H9 (cell line): ENCODE data around the gene ZSWIM4. TPM values are rescaled to one million over a fixed set of nuclear protein-coding genes. Genes with fewer than 3 reads are reported as not detected.

Source experiments
- DNase-seq: peaks from one replicate; pipeline ENCODE4 v3.0.0-alpha.2; 2017
- H2AFZ ChIP-seq: one replicate; pipeline ENCODE4 v1.6.1; 2013; ENCODE audit warnings: mild to moderate bottlenecking, low read length, control low read depth, moderate library complexity
- H2AK5ac ChIP-seq: 2 replicates; pipeline ENCODE4 v1.6.1; 2013; ENCODE audit warnings: low read length, control low read depth, mixed read lengths; ENCODE audit not compliant: insufficient read length
- H2BK120ac ChIP-seq: one replicate; pipeline ENCODE4 v1.6.1; 2013; ENCODE audit warnings: low read depth, mild to moderate bottlenecking, low read length, control low read depth, inconsistent platforms; ENCODE audit not compliant: poor library complexity, severe bottlenecking
- H2BK12ac ChIP-seq: 2 replicates; pipeline ENCODE4 v1.6.1; 2013; ENCODE audit warnings: low read length, control low read depth, mixed read lengths, low read depth; ENCODE audit not compliant: insufficient read length
- H2BK15ac ChIP-seq: 2 replicates; pipeline ENCODE4 v1.6.1; 2013; ENCODE audit warnings: low read depth, low read length, control low read depth
- H2BK20ac ChIP-seq: one replicate; pipeline ENCODE4 v1.6.1; 2013; ENCODE audit warnings: low read depth, mild to moderate bottlenecking, low read length, control low read depth, inconsistent platforms; ENCODE audit not compliant: poor library complexity, severe bottlenecking
- H2BK5ac ChIP-seq: 2 replicates; pipeline ENCODE4 v1.6.1; 2013; ENCODE audit warnings: low read length, control low read depth, mixed read lengths; ENCODE audit not compliant: insufficient read length
- H3K14ac ChIP-seq: 2 replicates; pipeline ENCODE4 v1.6.1; 2013; ENCODE audit warnings: low read length, control low read depth; ENCODE audit not compliant: insufficient read depth
- H3K18ac ChIP-seq: 2 replicates; pipeline ENCODE4 v1.6.1; 2013; ENCODE audit warnings: low read depth, mild to moderate bottlenecking, mixed read lengths, low read length, control low read depth; ENCODE audit not compliant: insufficient read length
- H3K23ac ChIP-seq: 2 replicates; pipeline ENCODE4 v1.6.1; 2013; ENCODE audit warnings: low read length, control low read depth, mixed read lengths, low read depth; ENCODE audit not compliant: insufficient read length
- H3K23me2 ChIP-seq: 2 replicates; pipeline ENCODE4 v1.6.1; 2013; ENCODE audit warnings: low read depth, mild to moderate bottlenecking, mixed read lengths, low read length, control low read depth; ENCODE audit not compliant: insufficient read length, poor library complexity, severe bottlenecking
- H3K27ac ChIP-seq: 2 replicates; pipeline ENCODE4 v1.5.1; 2013; ENCODE audit warnings: low read length, control low read depth, mixed read lengths, low read depth; ENCODE audit not compliant: insufficient read length
- H3K27me3 ChIP-seq: 2 replicates; pipeline ENCODE4 v1.6.1; 2013; ENCODE audit warnings: low read length, control low read depth, inconsistent platforms; ENCODE audit not compliant: insufficient read depth
- H3K4ac ChIP-seq: 2 replicates; pipeline ENCODE4 v1.6.1; 2013; ENCODE audit warnings: low read depth, mild to moderate bottlenecking, control low read depth, inconsistent platforms, low read length, moderate library complexity
- H3K4me1 ChIP-seq: 2 replicates; pipeline ENCODE4 v1.6.1; 2013; ENCODE audit warnings: low read length, control low read depth, inconsistent platforms; ENCODE audit not compliant: insufficient read depth
- H3K4me2 ChIP-seq: 2 replicates; pipeline ENCODE4 v1.6.1; 2013; ENCODE audit warnings: low read length, control low read depth, mixed read lengths; ENCODE audit not compliant: insufficient read length, insufficient read depth
- H3K56ac ChIP-seq: 2 replicates; pipeline ENCODE4 v1.6.1; 2013; ENCODE audit warnings: low read depth, mild to moderate bottlenecking, mixed read lengths, low read length, control low read depth; ENCODE audit not compliant: insufficient read length
- H3K79me1 ChIP-seq: 2 replicates; pipeline ENCODE4 v1.6.1; 2013; ENCODE audit warnings: low read depth, mild to moderate bottlenecking, moderate library complexity, low read length, control low read depth, inconsistent platforms; ENCODE audit not compliant: insufficient read depth, poor library complexity, severe bottlenecking
- H3K79me2 ChIP-seq: 2 replicates; pipeline ENCODE4 v1.6.1; 2013; ENCODE audit warnings: low read length, control low read depth, inconsistent platforms; ENCODE audit not compliant: insufficient read depth
- H3K9ac ChIP-seq: 2 replicates; pipeline ENCODE4 v1.6.1; 2013; ENCODE audit warnings: low read length, control low read depth, mixed read lengths; ENCODE audit not compliant: insufficient read length; ENCODE audit errors: extremely low read depth
- H3K9me3 ChIP-seq: one replicate; pipeline ENCODE4 v1.6.1; 2013; ENCODE audit warnings: low read depth, low read length, inconsistent platforms; ENCODE audit not compliant: control insufficient read depth
- H3T11ph ChIP-seq: one replicate; pipeline ENCODE4 v1.6.1; 2013; ENCODE audit warnings: mild to moderate bottlenecking, low read length, control low read depth, inconsistent platforms
- H4K20me1 ChIP-seq: one replicate; pipeline ENCODE4 v1.6.1; 2013; ENCODE audit not compliant: control insufficient read depth, insufficient read length, insufficient read depth
- H4K5ac ChIP-seq: 2 replicates; pipeline ENCODE4 v1.6.1; 2013; ENCODE audit warnings: low read depth, mild to moderate bottlenecking, mixed read lengths, low read length, control low read depth; ENCODE audit not compliant: insufficient read length
- H4K8ac ChIP-seq: replicated peaks from 2 replicates; pipeline ENCODE4 v1.6.1; 2013; ENCODE audit warnings: low read length, control low read depth, mixed read lengths, low read depth; ENCODE audit not compliant: insufficient read length
- H4K91ac ChIP-seq: 2 replicates; pipeline ENCODE4 v1.6.1; 2013; ENCODE audit warnings: low read depth, mild to moderate bottlenecking, moderate library complexity, mixed read lengths, low read length, control low read depth; ENCODE audit not compliant: insufficient read length
- H3K27ac Mint-ChIP-seq, 3 experiments: 2 replicates in 2 of 3; 3 replicates in 1 of 3; pipeline ENCODE4 v1.8.0; 2020 to 2021; ENCODE audit warnings: mixed read lengths in 3 of 3, mild to moderate bottlenecking in 1 of 3, moderate library complexity in 1 of 3
- H3K27me3 Mint-ChIP-seq: 2 replicates; pipeline ENCODE4 v1.8.0; 2021; ENCODE audit warnings: low read depth, mild to moderate bottlenecking, moderate library complexity, mixed read lengths
- H3K36me3 Mint-ChIP-seq, 3 experiments: 2 replicates in 2 of 3; 3 replicates in 1 of 3; pipeline ENCODE4 v1.8.0; 2020 to 2021; ENCODE audit warnings: low read depth in 3 of 3, mixed read lengths in 3 of 3; ENCODE audit not compliant: insufficient read depth in 1 of 3
- H3K4me1 Mint-ChIP-seq, 2 experiments: 2 replicates each; pipeline ENCODE4 v1.8.0; 2020; ENCODE audit warnings: mixed read lengths in 2 of 2
- H3K4me3 Mint-ChIP-seq, 2 experiments: 2 replicates in 1 of 2; 3 replicates in 1 of 2; pipeline ENCODE4 v1.8.0; 2020 to 2021; ENCODE audit warnings: mild to moderate bottlenecking in 2 of 2, mixed read lengths in 2 of 2, moderate library complexity in 1 of 2
- H3K9me3 Mint-ChIP-seq, 2 experiments: 2 replicates in 1 of 2; 3 replicates in 1 of 2; pipeline ENCODE4 v1.8.0; 2020; ENCODE audit warnings: mild to moderate bottlenecking in 2 of 2, mixed read lengths in 2 of 2, moderate library complexity in 1 of 2
- WGBS: extraction: QIAGEN DNeasy Blood & Tissue Kit; methylation state at CpG from one replicate; pipeline ENCODE4 v1.1.7; 2013; ENCODE audit warnings: missing lambda C conversion rate, low lambda C conversion rate, mixed read lengths; ENCODE audit not compliant: insufficient read length; ENCODE audit errors: extremely low coverage; 5-methylcytosine and 5-hydroxymethylcytosine counted together
- total RNA-seq: library from RNA; stranded (reverse); gene quantifications from 2 replicates; pipeline ENCODE4 v1.2.1, GENCODE V29; 2021
- TF ChIP-seq, protein P1 (sequence below): fragments of 200-600 bp; sonication (generic); conservative IDR thresholded peaks from 3 replicates; pipeline ENCODE4 v1.8.0; 2021; ENCODE audit warnings: antibody characterized with exemption, mild to moderate bottlenecking

Gene ZSWIM4
- total RNA-seq, 1 experiment from 2014 or later = 50.7 TPM

DNA sequence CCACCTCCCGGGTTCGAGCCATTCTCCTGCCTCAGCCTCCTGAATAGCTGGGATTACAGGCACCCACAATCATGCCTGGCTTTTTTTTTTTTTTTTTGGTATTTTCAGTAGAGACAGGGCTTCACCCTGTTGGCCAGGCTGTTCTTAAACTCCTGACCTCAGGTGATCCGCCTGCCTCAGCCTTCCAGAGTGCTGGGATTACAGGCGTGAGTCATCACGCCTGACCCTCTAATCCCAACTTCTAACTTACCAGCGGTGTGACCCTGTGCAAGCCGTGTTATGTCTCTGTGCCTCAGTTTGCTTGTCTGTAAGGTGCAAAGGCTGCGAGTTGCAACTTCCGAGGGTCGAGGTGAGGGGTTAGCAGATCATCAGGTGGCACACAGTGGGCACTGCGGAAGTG is 17.3 kb downstream of the ZSWIM4 start:
- Histone ChIP-seq H2BK120ac (no peak overlapping the region), H2BK15ac (no peak overlapping the region), H3K4ac (no peak overlapping the region), H3K79me2 (no peaks in the 10 kb centered on the region), H4K5ac (no peak overlapping the region), H2BK20ac (no peak overlapping the region), H3K79me1 (no peaks in the 10 kb centered on the region), H4K8ac (no peak overlapping the region), H3K9me3 (no peaks in the 10 kb centered on the region), H2BK5ac (no peak overlapping the region), H3K4me1 (no peaks in the 10 kb centered on the region), H3K23me2 (peaks cover 2% of the 10 kb centered on the region), H2AK5ac (no peak overlapping the region), H2BK12ac (no peak overlapping the region), H3T11ph (no peak overlapping the region), H4K91ac (no peak overlapping the region), H3K23ac (no peak overlapping the region), H2AFZ (no peak overlapping the region), H3K9ac (no peak overlapping the region), H3K14ac (no peak overlapping the region), H4K20me1 (no peaks in the 10 kb centered on the region), H3K27ac (no peak overlapping the region), H3K27me3 (no peaks in the 10 kb centered on the region), H3K18ac (no peak overlapping the region), H3K56ac (no peak overlapping the region), H3K4me2 (no peak overlapping the region)
- Mint-ChIP-seq H3K4me3 (no peak overlapping the region), H3K27ac (no peak overlapping the region), H3K27me3 (no peaks in the 10 kb centered on the region), H3K9me3 (no peaks in the 10 kb centered on the region; a peak in 1 of 5 replicates), H3K4me1 (peaks cover 0 to 4% of the 10 kb centered on the region in 2 experiments; a peak in 1 of 4 replicates), H3K36me3 (peaks cover 18 to 62% (median 35%) of the 10 kb centered on the region in 3 experiments; a peak in 6 of 7 replicates)
- WGBS = no CpG with 5 or more reads among the region's 11 CpGs
- TF ChIP-seq, protein P1, sequence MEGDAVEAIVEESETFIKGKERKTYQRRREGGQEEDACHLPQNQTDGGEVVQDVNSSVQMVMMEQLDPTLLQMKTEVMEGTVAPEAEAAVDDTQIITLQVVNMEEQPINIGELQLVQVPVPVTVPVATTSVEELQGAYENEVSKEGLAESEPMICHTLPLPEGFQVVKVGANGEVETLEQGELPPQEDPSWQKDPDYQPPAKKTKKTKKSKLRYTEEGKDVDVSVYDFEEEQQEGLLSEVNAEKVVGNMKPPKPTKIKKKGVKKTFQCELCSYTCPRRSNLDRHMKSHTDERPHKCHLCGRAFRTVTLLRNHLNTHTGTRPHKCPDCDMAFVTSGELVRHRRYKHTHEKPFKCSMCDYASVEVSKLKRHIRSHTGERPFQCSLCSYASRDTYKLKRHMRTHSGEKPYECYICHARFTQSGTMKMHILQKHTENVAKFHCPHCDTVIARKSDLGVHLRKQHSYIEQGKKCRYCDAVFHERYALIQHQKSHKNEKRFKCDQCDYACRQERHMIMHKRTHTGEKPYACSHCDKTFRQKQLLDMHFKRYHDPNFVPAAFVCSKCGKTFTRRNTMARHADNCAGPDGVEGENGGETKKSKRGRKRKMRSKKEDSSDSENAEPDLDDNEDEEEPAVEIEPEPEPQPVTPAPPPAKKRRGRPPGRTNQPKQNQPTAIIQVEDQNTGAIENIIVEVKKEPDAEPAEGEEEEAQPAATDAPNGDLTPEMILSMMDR = no peak
- no peak for DNase-seq
